Kidney tubule cell (primary cell): ENCODE data around the gene B4GALT3.
A peak's percentile ranks its signal among the peaks of the same experiment; 100 is the strongest.

Experiments
- DNase-seq: peaks from one replicate; pipeline ENCODE4 v3.0.0-alpha.2; 2018; ENCODE audit warnings: low spot score

The B4GALT3 gene

DNA sequence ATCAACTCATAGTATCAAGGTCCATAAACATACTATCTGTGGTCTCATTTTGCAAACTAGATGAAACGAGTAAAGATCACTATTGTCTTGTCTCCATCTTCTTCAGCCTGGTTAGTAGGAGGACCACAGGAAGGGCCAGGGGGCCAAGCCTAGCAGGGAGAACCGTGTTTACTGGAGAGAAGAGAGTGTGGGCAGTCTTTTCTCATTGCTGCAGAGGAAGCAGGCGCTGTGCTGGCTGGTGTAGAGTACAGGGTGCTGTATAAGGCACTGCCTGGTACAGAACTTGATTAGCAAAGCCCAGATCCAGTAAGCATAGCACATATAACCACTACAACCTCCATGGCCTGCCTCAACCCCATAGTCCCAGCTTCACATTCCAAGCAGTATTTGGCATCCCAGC lies 10.0 kb upstream of the B4GALT3 start:
- DNase-seq, result no peak

DNA sequence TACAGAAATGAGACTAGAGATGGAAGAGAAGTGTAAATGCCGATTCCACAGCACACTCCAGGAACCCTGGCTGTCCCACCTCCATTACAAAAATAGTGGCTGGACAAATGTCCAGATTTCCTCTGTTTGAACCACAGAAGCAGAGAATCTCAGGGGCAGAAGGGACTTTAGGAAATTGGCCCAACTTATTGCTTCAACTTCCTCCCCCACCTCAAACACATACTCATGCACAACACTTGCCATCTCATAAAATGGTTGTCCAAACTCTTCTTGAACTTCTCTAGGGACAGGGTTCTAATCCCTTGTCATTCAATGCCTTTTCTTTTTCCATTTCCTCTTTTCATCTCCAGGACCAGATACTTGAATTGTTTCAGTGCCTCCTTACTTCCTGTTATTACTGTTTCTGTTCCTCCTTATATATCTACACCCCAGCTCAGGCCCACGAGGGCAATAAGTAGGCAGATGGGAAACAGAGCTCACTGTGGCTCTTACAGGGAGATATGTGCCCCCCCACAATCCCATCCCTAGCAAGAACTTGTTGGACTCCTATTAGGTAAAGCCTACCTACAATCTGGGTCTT lies 8.5 kb upstream of the B4GALT3 start:
- DNase-seq, result no peak

DNA sequence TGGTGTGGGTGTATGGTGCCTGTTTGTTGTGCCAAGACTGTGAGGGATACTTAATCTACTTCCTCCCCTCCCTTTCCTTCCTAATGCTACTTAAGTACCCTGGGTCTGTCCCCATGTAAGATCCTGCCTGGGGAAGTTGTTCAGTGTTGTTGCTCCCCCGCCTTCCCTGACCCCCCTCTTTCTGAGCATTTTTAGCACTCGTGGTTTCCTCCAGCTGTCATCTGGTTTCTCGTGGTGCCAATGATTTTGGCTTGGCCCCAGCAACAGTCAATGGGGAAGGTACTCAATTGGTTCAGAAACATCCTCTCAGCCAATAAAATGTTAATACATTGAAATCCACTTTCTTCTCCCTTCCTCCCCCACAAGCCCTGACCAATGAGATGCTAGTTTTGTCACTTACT lies 8.0 kb upstream of the B4GALT3 start:
- no peak for DNase-seq

DNA sequence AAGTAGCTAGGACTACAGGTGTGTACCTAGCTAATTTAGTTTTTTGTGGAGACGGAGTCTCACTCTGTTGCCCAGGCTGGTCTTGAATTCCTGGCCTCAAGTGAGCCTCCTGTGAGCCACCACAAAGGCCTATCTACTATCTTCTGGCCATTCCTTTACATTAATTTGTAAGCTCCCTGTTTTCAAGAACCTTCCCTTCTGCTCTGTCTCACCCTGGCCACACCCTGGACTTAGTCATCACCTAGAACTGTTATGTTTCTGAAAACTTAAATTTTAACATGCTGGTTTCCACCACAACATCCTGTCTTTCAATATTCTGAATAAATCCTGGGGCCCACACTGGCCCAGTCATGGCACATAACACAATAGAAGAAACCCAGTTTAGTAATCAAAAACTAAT lies 4.9 kb upstream of the B4GALT3 start:
- DNase-seq, result peak; percentile 75

DNA sequence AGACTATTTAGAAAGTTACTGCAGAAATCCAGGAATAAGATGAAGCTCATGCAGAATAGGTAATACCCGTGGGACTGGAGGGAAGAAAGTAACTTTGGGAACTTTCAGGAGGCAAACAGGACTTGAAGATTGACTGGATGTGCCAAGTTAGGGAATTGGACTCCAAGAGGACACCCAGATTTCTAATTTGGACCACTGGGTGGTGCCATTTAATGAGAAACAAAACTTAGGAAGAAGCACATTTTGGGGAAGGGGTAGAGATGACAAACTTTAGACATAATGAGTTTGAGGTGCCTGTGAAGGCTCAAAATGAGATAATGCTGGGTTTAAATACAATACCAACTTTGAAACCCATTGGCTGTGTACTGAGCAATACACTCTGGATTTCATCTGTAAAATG lies 3.3 kb upstream of the B4GALT3 start:
- DNase-seq, result no peak

DNA sequence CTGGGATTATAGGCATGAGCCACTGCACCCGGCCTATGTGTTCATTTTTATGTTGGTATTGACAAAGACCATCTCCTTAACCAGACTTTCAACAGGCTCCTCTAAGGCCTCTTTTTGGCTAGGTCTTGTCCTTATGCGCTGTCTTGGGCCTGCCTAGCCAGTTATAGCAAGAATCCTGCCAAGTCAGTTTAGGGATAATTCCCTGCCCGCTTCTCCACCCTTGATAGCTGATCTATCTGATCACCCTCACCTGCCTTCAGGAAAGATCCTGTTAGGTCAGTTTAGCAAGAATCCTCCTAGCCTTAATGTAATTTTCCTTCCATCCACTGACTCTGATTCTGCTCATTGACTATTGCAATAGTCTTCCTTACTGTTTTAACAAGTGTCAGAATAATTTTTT lies 2.4 kb upstream of the B4GALT3 start:
- DNase-seq, result no peak

DNA sequence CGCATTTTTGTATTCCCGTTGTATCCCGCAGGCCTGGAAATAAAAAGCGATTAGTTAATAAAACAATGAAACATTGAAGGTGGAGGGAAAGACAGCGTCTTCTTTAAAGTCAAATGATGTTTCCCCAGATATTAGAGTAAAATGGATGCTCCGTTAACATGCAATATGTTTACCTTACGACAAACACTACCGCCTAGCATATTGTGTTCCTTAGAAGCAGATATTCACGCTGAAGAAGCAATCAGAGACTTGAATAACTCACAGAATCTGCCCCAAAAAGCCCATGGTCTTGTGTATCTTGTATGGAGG lies 583 bp upstream of the B4GALT3 start:
- no peak for DNase-seq

DNA sequence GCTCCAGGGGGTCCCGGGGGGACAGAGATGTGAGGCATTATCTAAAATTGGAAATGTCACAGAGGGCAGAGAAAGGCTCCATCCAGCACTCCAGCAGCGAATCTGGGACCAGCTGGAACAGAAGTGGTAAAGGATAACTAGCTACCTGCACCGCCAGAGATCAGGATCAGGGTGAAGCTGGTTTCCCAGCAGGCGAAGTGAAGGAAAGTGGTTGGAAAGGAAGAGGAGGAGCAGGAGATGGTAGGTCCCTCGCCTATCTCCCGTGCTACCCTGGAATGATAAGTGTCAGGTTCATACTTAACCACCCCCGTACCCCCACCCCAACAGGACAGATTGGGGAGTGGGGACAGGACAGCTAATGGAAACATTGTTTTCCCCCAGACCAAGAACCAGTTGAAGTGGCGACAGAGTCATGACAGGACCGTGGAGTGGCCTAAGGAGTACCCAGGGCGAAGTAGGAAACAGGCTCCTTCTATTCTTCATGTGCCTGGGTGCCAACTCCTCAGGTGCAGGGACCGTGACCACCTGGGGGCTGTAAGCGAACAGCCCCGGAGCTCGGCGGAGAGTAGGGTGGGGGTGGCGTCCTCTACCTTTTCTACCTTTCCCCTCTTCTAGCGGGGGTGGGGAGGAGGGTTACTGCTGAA lies 717 bp downstream of the B4GALT3 start:
- no peak for DNase-seq

DNA sequence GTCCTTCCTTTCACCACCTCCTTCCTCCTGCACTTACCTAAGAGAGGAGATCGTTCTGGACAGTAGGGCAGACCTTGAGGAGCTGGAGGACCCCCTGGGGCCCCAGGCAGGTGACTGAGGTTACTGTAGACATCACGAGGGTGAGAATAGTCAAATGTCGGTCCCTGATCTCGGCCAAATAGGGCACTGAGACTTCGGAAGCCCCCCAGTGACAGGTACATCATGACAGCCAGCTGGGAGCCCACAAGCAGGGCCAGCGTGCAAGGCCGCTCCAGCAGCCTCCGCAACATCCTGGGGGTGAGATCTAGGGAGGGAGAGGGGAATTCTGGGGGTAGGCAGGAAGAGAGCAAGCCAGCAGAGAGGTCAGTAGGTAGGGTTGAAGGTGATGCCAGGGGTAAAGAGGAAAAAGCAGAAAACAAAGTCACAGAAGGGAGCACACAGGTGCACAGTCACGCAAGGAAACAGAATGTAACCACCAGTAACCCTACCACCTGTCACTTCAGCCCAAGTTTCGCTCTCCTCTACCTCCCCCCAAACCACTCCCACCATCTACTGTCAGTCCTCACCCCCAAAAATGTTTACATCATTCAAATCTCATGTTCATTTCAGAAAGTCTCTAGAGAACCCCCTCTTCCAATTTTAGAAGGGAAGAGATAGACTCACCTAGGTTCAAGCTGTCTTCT lies 1.4 kb downstream of the B4GALT3 start:
- no peak for DNase-seq

DNA sequence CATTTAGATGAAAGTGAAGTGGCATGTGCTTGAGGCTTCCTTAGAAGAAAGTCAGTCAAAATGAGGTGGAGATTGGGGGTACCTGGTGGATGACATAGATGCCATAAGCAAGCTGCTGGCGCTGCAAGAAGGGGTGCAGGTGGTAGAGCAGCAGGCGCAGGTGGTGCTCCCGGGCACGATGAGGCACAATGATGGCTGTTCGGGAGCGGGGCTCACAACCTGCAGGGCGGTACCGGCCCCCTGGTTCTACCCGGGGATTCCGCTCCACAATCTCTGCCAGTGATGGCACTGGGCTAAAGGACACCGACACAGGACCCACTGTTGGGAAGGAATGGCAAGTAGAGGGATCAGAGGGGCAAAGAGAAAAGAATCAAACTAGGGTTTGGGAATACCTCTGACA lies 2.4 kb downstream of the B4GALT3 start:
- no peak for DNase-seq

DNA sequence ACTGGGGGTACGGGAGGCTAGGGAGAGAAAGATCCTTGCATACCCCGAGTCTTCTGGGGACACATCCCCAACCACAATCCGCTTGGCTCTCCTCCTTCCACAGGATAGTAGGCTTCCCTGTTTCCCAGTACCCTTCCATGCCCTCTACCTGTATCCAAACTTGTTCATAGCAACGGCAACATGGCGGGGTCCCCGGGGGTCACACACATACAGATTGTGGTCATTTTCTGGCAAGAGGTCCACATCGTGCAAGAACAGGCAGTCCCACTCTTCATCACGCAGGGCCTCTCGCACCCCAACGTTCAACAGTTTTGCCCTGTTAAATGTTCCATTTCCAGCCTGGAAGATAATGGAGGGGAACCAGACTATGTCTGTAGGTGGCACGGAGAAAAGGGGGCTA lies 3.6 kb downstream of the B4GALT3 start:
- no peak for DNase-seq

DNA sequence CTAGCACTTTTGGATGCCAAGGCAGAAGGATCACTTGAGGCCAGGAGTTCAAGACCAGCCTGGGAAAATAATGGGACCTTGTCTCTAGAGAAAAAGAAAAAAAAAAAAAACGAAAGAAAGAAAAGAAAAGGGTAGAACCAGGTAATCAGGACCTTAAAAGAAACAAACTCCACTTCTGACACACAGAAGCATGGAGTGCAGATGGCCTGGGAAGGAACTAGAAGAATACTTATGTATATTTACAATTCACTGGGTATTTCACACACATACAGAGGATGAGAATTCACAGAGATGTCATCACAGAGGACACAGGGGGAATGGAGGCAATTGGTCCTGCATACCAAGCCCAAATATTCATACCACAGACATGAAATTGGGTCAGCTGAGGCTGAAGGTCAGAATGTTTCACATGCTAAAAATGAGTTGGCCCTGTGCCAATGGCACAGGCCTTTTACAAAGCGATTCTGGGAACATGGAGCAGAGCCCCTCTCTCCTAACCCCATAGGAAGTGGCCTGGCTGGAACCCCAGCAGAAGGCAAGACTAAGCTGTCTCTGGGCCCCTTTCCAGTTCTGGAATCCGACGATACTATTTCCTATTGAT lies 4.4 kb downstream of the B4GALT3 start:
- DNase-seq, result peak; percentile 35

DNA sequence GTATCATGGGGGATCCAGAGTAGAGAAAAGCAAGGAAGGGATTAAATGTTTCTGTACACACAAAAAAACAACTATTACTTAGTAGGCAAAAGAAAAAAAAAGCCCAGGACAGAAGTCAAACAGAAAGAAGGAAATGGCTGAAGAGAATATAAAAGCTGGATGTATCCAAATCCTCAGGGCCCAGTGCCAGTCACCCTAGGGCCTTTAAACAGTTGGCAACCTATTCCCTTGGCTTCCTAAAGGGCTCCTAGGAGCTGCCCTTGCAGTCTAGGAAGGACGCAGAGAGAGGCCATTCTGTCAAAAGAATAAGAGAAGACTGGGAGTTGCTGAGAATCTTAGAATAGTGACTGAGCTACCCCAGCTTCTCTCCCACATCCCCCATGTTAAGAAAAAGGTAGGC lies 5.0 kb downstream of the B4GALT3 start:
- no peak for DNase-seq

DNA sequence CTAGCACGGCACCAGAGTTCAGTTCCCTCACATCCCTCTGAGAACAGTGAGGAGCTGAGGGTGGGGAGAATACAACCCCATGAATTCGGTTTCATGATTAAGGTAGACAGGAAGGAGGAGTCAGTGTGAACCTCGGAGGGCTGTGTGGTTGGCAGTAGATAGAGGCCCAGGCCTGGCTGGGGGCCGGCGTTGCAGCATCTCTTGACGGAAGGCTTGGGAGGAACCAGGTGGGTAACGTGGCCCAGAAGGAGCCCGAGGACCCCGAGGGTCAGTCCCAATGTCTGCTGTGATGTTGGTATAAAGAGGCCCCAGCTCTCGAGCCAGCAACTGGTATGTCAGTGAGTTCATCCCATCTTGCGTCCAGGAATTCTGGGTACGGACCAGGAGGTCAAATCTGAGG lies 5.6 kb downstream of the B4GALT3 start:
- no peak for DNase-seq

DNA sequence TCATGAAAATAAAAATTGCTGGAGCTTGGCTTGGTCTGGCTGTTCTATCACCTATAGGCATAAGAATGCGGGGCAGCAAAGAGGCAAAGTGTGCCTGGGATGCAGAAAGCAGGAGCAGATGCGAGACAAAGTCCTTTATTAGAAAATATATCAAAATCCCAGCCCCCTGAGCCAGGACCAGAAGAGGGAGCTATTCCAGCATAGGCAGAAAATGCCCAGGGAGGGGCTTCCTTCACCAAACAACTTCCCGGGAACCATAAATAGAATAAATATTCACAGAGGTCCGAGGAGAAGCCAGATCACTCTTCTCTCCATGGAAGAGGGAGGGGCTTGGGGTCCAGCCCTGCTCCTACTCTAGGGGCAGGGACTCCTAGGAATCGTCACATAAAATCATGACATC lies 6.1 kb downstream of the B4GALT3 start:
- no peak for DNase-seq

DNA sequence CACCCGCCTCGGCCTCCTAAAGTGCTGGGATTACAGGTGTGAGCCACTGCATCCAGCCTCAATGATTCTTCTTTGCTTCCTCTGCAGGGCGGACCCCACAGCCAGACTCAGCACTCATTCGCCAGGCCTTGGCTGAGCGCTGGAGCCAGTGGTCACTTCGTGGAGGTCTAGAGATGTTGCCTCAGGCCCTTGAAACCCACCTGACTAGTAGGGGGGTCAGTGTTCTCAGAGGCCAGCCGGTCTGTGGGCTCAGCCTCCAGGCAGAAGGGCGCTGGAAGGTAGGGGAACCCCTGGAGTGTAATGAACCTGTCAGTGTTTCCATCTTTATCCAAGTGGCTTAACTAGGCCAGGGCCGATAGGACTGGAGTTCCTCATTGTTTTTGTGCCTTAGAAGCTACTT lies 8.4 kb downstream of the B4GALT3 start:
- no peak for DNase-seq

DNA sequence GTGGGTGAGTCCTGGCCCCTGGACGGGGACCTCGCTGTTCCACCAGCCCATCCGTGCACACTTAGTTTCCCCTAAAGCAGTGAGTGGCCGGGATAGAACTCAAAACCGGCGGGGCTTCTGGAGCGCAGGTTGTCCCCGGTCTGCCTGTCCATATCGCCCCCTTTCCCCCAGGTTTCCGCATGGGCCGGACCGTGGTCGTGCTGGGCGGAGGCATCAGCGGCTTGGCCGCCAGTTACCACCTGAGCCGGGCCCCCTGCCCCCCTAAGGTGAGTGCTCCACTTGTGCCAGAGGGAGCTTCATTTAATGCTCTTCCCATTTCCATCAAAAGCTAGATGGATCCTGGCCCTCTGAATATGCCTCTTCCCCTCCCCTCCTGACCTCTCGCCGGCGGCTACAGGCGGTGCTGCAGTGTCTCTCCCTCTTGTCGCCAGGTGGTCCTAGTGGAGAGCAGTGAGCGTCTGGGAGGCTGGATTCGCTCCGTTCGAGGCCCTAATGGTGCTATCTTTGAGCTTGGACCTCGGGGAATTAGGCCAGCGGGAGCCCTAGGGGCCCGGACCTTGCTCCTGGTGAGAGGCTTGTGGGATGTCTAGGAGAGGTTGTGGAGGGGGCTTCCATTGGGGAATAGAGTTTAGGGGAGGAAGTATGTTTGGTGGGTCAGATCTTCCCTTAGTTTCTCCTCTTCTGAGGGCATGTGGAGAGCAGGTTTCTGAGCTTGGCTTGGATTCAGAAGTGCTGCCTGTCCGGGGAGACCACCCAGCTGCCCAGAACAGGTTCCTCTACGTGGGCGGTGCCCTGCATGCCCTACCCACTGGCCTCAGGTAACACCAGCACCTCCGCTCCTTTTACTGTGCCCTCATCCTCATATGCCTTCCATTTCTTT lies 10.4 kb downstream of the B4GALT3 start:
- peak; percentile 31 for DNase-seq

DNA sequence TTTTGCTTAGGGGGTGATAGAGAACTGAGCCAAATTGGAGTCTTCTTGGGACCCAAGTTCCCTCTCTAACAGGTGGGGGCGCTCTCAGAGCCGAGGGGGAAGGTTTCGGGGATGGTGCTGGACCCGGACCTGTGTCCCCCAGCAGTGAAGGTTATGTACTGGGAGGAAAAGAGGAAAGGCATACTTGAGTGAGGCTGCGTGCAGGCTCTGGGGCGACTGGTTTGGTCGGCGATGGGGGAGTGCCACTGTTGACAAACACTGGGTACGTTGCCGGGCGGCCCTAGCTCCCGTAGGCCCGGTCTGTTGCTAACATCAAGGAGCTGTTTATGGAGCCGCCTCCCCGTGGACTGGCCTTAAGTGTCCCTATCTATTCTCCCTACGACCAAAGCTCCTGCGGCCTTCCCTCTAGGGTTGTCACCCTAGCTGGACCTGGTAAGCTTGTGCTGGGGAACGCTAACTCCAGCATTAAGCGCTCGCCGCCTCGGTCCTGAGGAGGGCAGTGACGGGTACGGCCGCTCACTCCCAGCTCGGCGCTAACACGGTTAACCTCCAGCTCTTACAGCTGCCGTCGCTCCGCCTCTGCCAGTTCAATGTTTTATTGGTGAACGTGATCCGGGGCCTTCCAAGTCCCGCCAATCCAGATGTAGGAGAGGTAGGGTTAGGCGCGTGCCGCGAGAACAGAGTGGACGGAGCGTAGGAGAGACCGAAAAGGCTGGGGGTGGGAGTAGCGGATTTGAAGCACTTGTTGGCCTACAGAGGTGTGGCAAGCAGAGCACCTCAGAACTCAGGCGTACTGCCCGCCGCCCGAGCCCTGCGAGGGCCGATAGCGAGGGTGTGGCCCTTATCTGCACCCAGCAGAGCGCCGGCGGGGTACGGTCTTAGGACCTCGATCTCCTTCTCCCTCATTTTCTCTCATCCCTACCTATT lies 11.3 kb downstream of the B4GALT3 start, which contains the start of gene PPOX:
PPOX (plus strand) TSS at position 685 of the 927 bp plus-strand sequence. CDS start 422 bp downstream, outside the sequence.
- DNase-seq, result peak; percentile 99

DNA sequence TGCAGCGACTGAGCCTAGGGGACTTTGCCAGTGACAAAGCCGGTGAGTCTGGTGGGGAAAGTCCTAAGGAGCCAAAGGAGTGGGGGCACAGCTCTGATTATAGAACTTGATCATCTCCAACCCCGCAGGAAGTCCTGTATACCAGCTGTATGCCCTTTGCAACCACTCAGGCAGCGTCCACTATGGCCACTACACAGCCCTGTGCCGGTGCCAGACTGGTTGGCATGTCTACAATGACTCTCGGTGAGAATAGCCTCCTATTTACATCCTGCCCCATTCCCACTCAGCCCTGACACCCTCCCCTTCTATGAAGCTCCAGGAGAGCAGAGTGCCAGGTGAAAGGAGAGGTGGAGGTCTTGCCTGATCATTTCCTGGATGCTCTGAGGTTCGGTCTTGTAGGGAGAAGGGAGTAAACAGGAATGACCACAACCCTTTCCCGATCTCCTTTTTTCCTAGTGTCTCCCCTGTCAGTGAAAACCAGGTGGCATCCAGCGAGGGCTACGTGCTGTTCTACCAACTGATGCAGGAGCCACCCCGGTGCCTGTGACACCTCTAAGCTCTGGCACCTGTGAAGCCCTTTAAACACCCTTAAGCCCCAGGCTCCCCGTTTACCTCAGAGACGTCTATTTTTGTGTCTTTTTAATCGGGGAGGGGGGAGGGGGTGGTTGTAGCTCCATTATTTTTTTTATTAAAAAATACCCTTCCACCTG lies 12.3 kb downstream of the B4GALT3 start:
- DNase-seq, result no peak

DNA sequence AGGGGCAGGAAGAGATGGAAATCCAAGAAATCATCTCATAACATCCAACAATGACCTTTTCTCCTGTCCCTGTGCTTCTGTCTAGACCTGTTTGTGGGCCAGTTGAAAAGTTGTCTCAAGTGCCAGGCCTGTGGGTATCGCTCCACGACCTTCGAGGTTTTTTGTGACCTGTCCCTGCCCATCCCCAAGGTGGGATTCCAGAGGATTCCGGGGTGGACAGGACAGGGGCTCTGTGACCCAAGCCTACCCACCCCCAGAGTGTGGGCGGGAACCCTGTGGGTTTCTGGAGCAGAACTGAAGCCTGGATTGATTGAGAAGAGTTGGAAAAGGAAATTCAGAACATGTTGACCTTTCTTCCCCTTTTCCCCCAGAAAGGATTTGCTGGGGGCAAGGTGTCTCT lies 13.5 kb downstream of the B4GALT3 start:
- no peak for DNase-seq

DNA sequence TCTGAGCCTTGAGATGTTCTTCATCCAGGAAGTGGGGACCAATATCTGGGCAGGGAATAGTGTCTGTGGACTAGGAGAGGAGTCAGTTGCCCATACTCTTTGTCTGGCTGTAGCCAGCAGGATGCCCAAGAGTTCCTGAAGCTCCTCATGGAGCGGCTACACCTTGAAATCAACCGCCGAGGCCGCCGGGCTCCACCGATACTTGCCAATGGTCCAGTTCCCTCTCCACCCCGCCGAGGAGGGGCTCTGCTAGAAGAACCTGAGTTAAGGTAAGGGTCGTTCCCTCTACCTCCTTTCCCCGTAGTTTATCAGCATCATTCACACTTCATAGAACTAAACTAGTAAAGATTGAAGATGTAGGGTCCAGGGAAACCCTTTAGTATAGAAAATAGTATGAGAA lies 14.5 kb downstream of the B4GALT3 start:
- DNase-seq, result no peak
